Measurements from ENCODE around the gene AGBL1.
"Not testable (repeated sequence)": the region's sequence is repeated elsewhere in the genome, so short reads cannot be mapped to it uniquely, and the experiment has no call there.

AGBL1 gene

DNA sequence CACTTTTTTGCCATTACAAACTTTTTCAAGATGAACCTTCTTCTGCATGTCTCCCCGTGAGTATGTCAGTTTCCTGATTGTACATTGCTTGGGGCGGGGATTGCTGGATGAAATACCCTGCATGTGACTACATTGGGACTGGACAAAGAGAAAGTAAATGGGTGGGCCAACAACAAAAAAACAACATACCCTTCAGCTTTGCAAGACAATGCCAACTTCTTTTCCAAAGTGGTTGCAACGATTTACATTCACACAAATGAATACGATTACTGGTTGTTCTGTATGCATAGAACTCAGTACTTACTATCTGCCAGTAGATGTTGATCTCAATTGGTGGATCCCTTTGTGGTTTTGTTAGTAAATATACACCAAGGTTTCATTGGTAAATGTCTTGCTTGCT lies 908.4 kb downstream of the AGBL1 start:
- no peak overlapping the region for H3K4me3 ChIP-seq (ENCODE audit: low read depth, low read length)
- no peak for DNase-seq (ENCODE audit: low read depth)
- TF ChIP-seq, protein P1, sequence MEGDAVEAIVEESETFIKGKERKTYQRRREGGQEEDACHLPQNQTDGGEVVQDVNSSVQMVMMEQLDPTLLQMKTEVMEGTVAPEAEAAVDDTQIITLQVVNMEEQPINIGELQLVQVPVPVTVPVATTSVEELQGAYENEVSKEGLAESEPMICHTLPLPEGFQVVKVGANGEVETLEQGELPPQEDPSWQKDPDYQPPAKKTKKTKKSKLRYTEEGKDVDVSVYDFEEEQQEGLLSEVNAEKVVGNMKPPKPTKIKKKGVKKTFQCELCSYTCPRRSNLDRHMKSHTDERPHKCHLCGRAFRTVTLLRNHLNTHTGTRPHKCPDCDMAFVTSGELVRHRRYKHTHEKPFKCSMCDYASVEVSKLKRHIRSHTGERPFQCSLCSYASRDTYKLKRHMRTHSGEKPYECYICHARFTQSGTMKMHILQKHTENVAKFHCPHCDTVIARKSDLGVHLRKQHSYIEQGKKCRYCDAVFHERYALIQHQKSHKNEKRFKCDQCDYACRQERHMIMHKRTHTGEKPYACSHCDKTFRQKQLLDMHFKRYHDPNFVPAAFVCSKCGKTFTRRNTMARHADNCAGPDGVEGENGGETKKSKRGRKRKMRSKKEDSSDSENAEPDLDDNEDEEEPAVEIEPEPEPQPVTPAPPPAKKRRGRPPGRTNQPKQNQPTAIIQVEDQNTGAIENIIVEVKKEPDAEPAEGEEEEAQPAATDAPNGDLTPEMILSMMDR (conservative IDR thresholded peaks at IDR 0.05; ENCODE audit: low read depth, low read length): no peak

DNA sequence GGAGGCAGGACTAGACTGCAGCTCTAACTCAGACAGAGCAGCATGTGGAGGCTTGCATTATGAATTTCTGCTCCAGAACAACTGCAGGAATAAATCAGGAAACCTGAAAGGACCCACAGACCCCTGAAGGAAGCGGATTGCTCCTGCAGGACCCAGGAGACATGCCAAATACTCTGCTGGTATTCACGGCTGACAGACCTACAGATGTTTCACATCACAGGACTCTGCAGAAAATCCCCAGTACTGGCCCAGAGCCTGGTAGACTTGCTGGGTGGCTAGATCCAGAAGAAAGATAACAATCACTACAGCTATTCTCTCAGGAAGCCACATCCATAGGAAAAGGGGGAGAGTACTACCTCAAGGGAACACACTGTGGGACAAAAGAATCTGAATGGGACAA lies 942.1 kb downstream of the AGBL1 start:
- no peak overlapping the region for H3K4me3 ChIP-seq (ENCODE audit: low read depth, low read length)
- TF ChIP-seq, protein P1 (conservative IDR thresholded peaks at IDR 0.05; ENCODE audit: low read depth, low read length): no peak
- no peak for DNase-seq (ENCODE audit: low read depth)

DNA sequence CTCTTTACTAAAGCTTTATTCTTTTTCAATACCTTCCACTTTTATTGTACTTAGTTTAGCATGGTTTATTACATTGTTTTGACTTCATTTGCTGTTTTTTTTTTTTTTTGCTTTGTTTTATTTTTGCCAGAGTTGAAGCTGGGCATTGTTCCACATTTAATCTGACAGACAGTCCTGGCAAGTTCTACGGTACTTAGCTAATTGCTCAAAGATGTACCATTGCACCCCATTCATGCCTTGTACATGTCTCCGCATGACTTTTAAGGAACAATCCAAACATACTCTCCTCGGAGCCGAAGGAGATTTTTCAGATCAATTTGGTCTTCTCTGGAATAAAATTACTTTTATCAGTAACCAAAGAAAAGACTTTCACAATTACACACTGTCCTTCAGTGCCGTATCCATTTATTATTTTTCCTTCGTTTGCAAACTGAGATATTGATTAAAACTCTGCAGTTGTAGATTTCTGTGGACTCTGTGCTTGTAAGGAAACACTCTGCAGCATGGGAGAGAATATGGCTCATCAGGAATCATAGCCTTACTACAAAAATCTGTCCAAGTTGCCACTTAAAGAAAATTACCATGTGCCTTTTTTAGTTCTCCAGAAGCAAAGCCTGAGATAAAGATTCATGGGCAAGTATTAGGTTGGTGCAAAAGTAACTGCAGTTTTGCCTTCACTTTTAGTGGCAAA lies 952.0 kb downstream of the AGBL1 start:
- TF ChIP-seq, protein P1 (conservative IDR thresholded peaks at IDR 0.05; ENCODE audit: low read depth, low read length): no peak
- no peak for DNase-seq (ENCODE audit: low read depth)
- H3K4me3 ChIP-seq (ENCODE audit: low read depth, low read length): no peak overlapping the region

DNA sequence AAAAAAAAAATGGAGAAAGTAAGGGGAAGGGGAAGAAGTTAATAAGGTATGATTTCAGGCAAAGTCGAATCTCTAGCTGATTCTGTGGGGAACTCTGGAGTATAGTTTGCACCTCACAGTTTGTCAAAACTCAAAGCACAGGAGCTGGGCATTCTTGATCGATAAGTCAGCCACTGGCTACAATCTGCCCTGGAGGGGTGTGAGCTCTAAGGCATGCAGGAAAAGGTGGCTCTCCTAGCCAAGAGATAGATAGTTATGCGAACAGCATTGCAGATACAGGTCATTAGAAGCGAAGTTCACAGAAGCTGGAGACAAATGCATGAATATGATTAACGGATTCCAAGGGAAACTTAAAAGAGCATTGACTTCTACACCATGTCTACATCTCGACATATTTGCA lies 952.6 kb downstream of the AGBL1 start:
- no peak for DNase-seq (ENCODE audit: low read depth)
- TF ChIP-seq, protein P1 (conservative IDR thresholded peaks at IDR 0.05; ENCODE audit: low read depth, low read length): no peak
- no peak overlapping the region for H3K4me3 ChIP-seq (ENCODE audit: low read depth, low read length)

DNA sequence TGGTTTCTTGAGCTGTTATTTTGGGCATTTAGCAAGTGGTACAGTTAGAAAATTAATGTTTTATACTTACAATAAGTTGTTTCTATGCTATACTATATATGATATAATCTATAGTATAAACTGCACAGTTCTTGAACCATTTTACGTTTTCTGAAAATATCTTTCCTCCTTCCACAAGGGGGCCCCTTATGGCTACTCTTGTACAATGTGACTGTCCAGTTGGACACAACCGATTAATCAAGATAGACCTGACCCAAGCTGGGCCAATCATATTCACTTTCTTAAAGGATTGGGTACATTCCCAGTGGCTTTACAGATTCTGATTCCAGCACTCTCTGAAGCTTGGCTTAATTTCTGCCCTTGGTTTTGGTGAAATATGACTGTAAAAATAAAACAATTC lies 953.4 kb downstream of the AGBL1 start:
- TF ChIP-seq, protein P1 (conservative IDR thresholded peaks at IDR 0.05; ENCODE audit: low read depth, low read length): peak; percentile 40
- H3K4me3 ChIP-seq (ENCODE audit: low read depth, low read length): no peak overlapping the region
- DNase-seq (ENCODE audit: low read depth): peak; percentile 33

DNA sequence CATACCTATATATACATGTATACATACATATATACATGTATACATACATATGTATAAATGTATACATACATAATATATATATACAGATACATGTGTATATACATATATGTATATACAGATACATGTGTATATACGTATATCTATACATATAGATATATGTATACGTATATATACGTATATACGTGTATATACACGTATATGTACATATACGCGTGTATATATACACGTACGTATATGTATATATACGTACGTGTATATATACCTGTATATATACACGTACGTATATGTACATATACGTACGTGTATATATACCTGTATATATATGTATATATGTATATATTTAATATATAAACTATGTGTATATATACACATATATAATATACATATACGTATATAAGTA lies 955.2 kb downstream of the AGBL1 start:
- no peak overlapping the region for H3K4me3 ChIP-seq (ENCODE audit: low read depth, low read length)
- TF ChIP-seq, protein P1 (conservative IDR thresholded peaks at IDR 0.05; ENCODE audit: low read depth, low read length): no peak
- DNase-seq (ENCODE audit: low read depth): no peak

DNA sequence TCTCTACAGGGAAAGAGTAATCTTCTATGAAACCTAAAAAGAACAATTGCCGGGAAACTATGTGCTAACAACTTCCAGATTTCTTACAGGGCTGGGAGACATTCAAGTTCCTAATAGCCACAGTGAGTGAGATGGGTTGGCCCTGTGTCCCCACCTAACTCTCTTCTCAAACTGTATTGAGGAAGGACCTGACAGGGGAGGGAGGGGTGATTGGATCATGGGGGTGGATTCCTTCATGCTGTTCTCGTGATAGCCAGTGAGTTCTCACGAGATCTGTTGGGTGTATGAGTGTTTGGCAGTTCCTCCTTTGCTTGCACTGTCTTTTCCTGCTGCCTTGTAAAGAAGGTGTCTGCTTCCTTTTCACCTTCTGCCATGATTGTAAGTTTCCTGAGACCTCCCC lies 958.7 kb downstream of the AGBL1 start:
- no peak overlapping the region for H3K4me3 ChIP-seq (ENCODE audit: low read depth, low read length)
- no peak for DNase-seq (ENCODE audit: low read depth)
- TF ChIP-seq, protein P1 (conservative IDR thresholded peaks at IDR 0.05; ENCODE audit: low read depth, low read length): no peak

DNA sequence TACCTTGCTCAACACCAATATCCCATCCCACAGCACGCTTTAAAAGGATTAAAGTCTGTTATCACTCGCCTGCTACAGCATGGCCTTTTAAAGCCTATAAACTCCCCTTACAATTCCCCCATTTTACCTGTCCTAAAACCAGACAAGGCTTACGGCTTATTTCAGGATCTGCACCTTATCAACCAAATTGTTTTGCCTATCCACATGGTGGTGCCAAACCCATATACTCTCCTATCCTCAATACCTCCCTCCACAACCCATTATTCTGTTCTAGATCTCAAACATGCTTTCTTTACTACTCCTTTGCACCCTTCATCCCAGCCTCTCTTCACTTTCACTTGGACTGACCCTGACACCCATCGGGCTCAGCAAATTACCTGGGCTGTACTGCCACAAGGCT lies 962.9 kb downstream of the AGBL1 start:
- DNase-seq (ENCODE audit: low read depth): peak; percentile 13

More for the DNA sequence above, 962.9 kb downstream of the AGBL1 start:
- not testable (repeated sequence) for H3K4me3 ChIP-seq (ENCODE audit: low read depth, low read length)

Data from choroid plexus epithelial cell (primary cell).